Measurements from ENCODE around the gene TSTD2.
A peak's percentile ranks its signal among the peaks of the same experiment; 100 is the strongest.
"Not testable (repeated sequence)": the region's sequence is repeated elsewhere in the genome, so short reads cannot be mapped to it uniquely, and the experiment has no call there.

TSTD2 gene

GRCh38 chr9:97629156-97629555 lies 4.0 kb downstream of the TSTD2 start:
- DNase-seq: no peak

GRCh38 chr9:97628668-97629067 lies 4.5 kb downstream of the TSTD2 start:
- DNase-seq: no peak

- DNase-seq: no peak
Observed at GRCh38 chr9:97627624-97628023, 5.5 kb downstream of the TSTD2 start.

DNA sequence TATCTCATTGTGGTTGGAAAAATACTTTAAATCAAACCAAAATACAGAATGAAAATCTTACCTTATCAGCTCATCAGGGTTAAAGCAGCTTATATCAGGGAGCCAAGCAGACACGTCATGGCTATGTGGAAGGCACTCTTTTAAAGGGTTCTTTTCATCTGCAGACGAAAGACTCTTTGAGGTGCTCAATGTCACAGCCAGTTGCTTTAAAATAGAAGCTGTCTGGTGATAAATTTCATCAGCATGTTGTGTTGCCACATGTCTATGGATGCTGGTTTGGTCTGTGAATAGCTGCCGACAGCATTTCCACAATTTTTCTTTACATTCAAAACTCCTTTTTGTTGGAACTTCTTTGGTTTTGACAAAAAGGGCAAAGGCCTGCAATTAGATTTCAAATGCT lies 7.5 kb downstream of the TSTD2 start:
- DNase-seq: no peak

- no peak for DNase-seq
Observed at GRCh38 chr9:97623946-97624345, 9.2 kb downstream of the TSTD2 start.

DNA sequence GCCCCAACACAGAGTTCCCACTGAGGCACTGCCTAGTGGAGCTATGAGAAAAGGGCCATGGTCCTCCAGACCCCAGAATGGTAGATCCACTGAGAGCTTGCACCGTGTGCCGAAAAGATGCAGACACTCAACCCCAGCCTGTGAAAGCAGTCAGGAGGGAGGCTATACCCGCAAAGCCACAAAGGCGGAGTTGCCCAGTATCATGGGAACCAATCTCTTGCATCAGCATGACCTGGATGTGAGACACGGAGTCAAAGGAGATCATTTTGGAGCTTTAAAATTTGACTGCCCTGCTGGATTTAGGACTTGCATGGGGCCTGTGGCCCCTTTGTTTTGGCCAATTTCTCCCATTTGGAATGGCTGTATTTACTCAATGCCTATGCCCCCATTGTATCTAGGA lies 10.7 kb downstream of the TSTD2 start:
- DNase-seq: not testable (repeated sequence)

DNA sequence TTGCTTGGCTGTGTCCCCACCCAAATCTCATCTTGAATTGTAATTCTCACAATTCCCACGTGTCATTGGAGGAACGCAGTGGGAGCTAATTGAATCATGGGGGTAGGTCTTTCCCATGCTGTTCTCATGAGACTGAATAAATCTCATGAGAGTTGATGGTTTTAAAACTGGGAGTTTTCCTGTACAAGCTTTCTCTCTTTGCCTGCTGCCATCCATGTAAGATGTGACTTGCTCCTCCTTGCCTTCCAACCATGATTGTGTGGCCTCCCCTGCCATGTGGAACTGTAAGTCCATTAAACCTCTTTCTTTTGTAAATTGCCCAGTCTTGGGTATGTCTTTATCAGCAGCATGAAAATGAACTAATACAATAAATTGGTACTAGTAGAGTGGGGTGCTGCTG lies 13.1 kb downstream of the TSTD2 start:
- not testable (repeated sequence) for DNase-seq

- no peak for DNase-seq
Observed at GRCh38 chr9:97617939-97618416, 15.2 kb downstream of the TSTD2 start.

DNA sequence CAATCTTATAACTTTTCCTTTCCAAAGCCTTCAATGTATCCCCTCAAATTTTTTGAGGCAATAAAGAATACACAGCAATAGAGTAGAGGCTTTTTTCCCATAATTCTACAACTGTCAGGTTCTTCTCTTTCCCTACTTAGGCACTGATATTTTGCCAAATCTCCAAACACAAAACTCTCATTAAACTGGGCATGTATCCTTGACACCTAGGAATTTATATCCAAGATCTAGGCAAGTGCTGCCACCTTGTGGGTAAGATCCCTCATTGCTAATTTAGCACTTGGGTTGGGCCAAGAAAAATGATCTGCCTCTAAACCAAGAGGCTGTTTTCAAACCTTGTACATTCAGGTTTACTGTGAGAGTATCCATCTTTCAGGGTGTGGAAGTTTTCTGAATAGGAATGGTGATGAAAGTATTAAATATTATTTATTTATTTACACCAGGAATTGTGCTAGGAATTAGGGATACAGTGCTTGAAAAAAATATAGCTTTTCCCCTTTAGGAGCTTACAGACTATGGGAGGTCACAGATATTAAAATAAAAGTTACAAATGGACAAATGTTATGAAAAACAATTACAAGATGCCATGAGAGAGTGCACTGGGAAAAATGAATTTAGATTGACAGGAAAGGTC lies 17.6 kb downstream of the TSTD2 start:
- peak; percentile 37 for DNase-seq

DNA sequence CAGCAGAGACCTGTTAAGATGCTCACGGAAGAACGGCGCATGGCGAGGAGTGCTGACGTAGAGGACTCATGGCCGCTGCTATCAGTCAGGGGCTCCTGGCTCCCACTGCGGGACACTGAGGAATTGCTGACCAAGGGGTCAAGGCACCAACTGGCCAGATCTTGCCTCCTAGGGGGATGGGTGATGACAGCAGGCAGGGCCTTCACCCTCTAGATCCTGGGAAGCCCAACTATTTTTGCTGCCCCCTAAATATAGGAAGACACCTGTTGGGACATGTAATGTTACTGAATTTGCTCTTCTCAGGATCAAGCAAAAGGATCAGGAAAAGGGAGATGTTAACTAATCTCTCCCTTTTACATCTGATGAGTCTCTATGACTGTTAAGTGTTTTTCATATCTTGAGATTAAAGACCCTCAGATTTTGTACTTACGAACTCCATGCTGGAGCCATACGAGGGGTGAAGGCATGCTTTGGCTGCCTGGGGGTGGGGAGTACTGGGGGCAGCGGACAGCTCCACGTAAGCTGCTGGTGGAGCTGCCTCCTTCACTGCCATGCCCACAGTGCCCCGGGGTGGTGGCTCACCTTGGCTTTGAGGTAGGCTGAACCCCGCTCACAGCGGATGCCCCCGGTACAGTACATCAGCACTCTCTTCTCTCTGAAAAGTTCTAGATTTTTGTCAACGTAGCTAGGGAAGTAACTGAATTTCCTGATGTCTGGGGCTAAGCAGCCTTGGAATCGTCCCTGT lies 28.1 kb downstream of the TSTD2 start:
- DNase-seq: no peak

- no peak for DNase-seq
Observed at GRCh38 chr9:97602430-97602829, 30.7 kb downstream of the TSTD2 start.

DNA sequence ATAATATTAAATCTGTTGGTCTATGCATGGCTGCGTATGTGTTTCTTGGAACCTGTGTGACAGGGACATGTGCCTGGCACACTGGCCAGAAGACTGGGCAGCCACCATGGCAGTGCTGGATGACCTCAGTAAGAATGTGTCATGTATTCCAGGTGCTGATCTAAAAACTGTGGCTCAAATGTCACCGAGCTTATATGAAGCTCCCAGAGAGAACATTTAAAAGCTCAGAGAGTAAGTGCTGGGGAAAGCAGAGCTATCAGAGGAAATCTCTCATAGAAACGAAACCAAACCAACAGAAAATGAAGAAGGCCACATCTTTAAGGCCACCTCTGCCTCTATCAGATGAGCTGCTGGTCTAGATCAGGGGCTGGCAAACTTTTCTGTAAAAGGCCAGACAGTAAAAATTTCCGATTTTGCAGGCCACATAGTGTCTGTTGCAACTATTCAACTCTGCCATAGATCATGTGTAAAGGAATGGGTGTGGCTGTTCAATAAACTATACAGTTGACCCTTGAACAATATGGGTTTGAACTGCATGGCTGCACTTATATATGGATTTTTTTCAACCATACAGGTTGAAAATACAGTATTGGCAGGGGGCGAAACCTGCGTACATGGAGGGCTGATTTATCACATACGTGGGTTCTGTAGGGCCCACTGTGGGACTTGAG lies 31.8 kb downstream of the TSTD2 start:
- no peak for DNase-seq

- no peak for DNase-seq
Observed at GRCh38 chr9:97600531-97601227, 32.5 kb downstream of the TSTD2 start.

- DNase-seq: no peak
Observed at GRCh38 chr9:97599314-97599846, 33.8 kb downstream of the TSTD2 start.

DNA sequence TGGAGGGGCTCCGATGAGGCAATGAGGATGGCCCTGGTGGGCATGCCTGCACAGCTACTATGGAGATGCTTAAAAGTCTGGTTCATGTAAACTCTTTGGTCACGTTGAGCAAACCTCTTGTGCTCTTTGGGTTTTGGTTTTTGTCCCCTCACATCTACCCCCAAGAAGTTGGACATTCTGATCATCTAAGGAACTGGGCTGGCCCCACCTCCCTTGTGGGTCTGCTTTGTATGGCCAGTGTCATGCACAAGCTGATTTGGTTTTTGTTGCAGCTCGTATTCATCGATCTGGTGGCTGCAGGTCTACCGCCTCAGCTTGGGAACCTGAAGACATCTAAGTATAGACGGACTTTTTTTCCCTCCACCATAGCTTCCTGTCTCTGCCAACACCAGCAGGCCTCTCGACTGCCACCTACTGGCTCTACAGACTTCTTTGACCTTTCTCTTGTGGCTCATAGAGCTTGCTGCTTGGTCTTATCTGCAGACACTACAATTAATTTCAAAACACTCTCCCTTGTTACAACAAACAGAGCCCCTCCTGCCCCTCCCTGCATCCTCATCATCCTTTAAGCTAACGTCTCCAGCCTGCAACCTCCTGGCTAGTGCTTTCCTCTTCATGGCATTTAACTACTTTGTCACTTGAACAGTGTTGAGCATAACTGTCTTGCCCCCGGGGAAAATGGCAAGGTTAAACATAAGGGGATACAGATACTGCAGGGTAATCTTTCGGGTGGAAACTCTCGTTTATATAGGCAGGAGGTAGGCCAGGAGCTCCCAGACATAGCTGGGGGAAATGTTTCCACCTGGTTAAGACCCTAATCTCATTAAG lies 34.5 kb downstream of the TSTD2 start:
- peak; percentile 62 for DNase-seq

DNA sequence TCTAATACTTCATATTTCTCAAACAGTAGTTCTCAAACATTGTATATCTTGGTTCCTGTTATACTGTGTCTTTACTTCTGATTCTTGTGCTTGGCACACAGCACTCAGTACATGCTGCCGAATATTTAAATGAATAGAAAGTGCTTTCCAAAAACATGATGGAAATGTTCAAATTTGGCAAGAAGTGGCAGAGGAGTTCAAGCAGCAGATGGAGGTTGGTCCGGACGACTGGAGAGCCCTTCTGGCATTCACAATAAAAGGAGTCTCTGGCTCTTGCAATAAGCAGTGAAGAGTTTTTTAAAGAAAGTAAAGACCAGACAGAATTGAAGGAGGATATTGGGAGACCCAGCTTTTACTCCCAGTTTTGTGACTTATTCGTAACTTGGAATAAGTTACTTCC lies 36.3 kb downstream of the TSTD2 start:
- no peak for DNase-seq

DNA sequence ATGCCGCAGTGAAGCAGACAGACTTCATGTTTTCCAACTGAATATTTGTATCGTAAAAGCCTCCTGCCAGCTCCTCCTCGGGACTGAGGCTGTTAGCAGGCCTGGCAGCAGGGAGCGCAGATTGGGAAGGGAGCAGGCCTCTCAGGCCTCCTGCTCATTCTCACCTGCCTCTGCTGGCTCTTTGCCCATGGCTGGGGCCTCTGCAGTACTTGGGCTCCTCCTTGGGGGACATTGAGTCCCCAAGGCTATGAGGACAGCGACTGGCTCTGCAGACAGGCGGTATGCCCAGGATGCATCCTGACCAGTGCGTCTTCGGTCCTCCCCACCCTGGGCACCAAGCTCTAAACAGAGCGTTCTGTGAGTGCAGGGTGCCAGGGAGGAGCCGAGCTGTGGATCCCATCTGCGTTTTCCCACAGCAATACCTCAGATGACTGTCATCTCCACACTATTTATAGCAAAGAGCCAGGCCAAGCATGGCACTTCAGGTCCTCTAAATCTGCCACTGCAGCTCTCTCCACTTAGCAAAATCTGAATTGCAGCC lies 38.7 kb downstream of the TSTD2 start:
- DNase-seq: no peak

- DNase-seq: no peak
Observed at GRCh38 chr9:97593960-97594359, 39.2 kb downstream of the TSTD2 start.

DNA sequence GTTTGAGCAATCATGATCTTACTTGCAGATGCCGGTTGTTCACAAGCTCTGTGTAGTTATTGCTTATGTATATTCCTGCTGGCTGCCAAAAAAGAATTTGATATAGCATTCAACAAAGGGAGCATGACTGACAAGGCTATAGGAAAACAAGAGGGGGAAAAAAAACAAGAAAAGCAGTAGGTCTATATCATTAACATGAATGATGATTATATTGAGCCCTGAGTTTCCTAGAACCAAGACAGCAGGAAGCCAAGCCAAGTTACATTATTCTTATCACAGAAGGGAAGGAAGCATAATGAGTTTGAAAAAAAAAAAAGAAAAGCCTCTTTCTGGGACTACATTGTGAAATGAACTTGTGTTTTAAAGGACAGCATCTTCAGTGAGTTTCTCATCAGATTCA lies 41.0 kb downstream of the TSTD2 start:
- DNase-seq: no peak

DNA sequence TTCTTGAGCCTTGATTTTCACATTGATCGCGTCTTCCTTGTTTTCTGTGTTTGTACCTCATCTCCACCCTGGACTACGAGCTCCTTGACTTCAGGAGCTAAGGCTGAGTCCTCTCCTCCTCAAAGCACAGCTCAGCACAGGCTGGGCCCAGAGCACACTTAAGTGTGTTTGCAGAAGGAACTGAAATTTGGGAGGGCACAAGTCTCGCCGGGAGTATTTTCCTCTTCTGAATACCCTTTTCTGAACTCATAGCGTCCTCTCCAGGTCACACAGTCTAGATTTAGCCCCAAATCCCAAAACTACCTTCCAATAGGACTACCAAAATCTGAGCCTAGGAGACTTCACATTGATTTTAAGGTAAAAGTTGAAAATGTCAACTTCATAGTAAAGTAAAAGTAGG lies 41.6 kb downstream of the TSTD2 start:
- no peak for DNase-seq

DNA sequence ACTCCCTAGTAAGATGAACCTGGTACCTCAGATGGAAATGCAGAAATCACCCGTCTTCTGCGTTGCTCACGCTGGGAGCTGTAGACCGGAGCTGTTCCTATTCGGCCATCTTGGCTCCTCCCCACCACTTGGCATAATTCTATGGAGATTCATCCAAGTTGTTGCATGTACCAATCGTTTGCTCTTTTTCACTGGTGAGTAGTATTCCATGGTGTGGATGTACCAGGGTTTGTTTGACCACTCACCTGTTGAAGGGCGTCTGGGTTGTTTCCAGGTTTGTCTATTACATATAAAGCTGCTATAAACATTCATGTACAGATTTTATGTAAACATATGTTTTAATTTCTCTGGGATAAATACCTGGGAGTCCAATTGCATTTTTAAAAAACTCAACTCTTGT lies 46.3 kb downstream of the TSTD2 start:
- not testable (repeated sequence) for DNase-seq

DNA sequence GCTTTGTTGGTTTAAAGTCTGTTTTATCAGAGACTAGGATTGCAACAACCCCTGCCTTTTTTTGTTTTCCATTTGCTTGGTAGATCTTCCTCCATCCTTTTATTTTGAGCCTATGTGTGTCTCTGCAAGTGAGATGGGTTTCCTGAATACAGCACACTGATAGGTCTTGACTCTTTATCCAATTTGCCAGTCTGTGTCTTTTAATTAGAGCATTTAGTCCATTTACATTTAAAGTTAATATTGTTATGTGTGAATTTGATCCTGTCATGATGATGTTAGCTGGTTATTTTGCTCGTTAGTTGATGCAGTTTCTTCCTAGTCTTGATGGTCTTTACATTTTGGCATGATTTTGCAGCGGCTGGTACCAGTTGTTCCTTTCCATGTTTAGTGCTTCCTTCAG lies 48.4 kb downstream of the TSTD2 start:
- DNase-seq: not testable (repeated sequence)
